ENCODE results near the gene EMCN. TPM values are rescaled to one million over a fixed set of nuclear protein-coding genes. Genes with fewer than 3 reads are reported as not detected.

The EMCN gene
- total and polyA plus RNA-seq, 2 of the 8 experiments (the other 6 are each of a cell fraction or from before 2014, with no cell fraction given): not detected

GRCh38 chr4:100517864-100518341, at the start of gene EMCN (continued):
- TF ChIP-seq CTCF (IDR thresholded peaks at IDR 0.05; ENCODE audit: control extremely low read depth in 1 of 3, insufficient read depth in 1 of 3, low read depth in 1 of 3, low read length in 3 of 3): no peak
- TF ChIP-seq EGR1 (IDR thresholded peaks at IDR 0.05; ENCODE audit: borderline replicate concordance, low read depth, low read length): no peak
- no peak for TF ChIP-seq SUZ12 (IDR thresholded peaks at IDR 0.05; ENCODE audit: low read length)
- TF ChIP-seq FOSL1 (IDR thresholded peaks at IDR 0.05; ENCODE audit: insufficient read depth, low read depth, low read length): no peak
- no peak for TF ChIP-seq ZNF274 (IDR thresholded peaks at IDR 0.05; ENCODE audit: borderline replicate concordance, extremely low read depth, low read length)
- no peak for TF ChIP-seq HDAC6 (IDR thresholded peaks at IDR 0.05; ENCODE audit: low read depth, low read length)
- TF ChIP-seq SIN3A (conservative IDR thresholded peaks at IDR 0.05 in 1 of 2, IDR thresholded peaks at IDR 0.05 in 1 of 2; ENCODE audit: low read depth in 1 of 2, low read length in 2 of 2): no peak
- TF ChIP-seq SP1 (IDR thresholded peaks at IDR 0.05; ENCODE audit: low read depth, low read length): no peak
